ENCODE measurements around the gene SPATA33.
"Not testable (repeated sequence)": the region's sequence is repeated elsewhere in the genome, so short reads cannot be mapped to it uniquely, and the experiment has no call there.

Gene SPATA33

DNA sequence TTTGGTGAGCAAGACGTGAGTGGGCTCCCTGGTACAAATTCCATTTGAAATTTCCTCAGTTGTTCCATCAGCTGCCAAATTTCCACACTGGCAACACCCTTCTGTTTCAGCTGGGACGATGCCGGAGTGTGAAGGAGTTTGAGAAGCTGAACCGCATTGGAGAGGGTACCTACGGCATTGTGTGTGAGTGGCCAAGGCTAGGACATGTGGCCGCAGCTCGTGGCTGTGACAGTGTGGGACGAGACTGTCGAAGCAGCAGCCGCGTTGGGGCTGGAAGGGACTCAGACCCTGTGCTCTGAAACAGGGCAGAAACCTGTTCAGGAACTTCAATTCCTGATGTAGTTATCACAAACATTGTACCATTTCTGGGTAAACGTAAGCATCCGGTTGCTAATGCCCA is 31.5 kb downstream of the SPATA33 start:
- DNase-seq (ENCODE audit: low read depth), result no peak
- no peak overlapping the region for H3K4me3 ChIP-seq (ENCODE audit: low read depth, low read length)
- TF ChIP-seq, protein P1, sequence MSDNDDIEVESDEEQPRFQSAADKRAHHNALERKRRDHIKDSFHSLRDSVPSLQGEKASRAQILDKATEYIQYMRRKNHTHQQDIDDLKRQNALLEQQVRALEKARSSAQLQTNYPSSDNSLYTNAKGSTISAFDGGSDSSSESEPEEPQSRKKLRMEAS (IDR thresholded peaks at IDR 0.05; ENCODE audit: low read depth, low read length), result no peak

DNA sequence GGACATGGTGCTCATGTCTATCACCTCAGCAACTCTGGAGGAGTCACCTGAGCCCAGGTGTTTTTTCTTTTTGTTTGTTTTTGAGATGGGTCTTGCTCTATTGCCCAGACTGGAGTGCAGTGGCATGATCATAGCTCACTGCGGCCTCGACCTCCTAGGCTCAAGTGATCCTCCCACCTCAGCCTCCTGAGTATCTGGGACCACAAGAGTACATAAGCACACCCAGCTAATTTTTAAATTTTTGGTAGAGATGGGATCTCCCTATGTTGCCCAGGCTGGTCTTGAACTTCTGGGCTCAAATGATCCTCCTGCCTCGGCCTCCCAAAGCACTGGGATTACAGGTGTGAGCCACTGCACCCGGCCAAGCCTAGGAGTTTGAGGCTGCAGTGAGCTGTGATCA is 32.0 kb downstream of the SPATA33 start:
- DNase-seq (ENCODE audit: low read depth); H3K4me3 ChIP-seq (ENCODE audit: low read depth, low read length): not testable (repeated sequence)

DNA sequence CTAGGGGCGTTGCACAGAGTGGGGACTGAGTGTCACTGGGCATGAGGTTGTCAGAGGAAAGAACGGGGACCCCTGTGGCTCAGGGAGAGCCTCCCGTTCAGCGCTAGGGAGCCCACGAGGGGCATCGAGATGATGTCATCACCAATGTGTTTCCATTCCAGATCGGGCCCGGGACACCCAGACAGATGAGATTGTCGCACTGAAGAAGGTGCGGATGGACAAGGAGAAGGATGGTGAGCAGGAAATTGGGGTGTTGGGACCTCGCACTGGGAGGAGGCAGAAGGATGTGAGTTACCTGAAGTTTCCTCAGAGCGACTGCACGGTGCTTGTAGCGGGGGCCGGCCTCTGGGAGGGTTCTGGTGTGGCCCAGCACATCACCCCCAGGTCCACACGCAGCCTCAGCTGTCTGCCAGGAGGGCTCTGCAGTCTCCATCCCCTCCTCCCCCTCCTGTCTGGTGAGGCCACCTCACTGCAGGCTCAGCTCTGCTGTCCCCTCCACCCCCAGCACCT is 32.8 kb downstream of the SPATA33 start:
- no peak for DNase-seq (ENCODE audit: low read depth)
- no peak overlapping the region for H3K4me3 ChIP-seq (ENCODE audit: low read depth, low read length)
- no peak for TF ChIP-seq POLR2A (IDR thresholded peaks at IDR 0.05; ENCODE audit: extremely low read depth, insufficient read length)
- no peak for TF ChIP-seq MYC (IDR thresholded peaks at IDR 0.05; ENCODE audit: low read depth, low read length)
- TF ChIP-seq, protein P2, sequence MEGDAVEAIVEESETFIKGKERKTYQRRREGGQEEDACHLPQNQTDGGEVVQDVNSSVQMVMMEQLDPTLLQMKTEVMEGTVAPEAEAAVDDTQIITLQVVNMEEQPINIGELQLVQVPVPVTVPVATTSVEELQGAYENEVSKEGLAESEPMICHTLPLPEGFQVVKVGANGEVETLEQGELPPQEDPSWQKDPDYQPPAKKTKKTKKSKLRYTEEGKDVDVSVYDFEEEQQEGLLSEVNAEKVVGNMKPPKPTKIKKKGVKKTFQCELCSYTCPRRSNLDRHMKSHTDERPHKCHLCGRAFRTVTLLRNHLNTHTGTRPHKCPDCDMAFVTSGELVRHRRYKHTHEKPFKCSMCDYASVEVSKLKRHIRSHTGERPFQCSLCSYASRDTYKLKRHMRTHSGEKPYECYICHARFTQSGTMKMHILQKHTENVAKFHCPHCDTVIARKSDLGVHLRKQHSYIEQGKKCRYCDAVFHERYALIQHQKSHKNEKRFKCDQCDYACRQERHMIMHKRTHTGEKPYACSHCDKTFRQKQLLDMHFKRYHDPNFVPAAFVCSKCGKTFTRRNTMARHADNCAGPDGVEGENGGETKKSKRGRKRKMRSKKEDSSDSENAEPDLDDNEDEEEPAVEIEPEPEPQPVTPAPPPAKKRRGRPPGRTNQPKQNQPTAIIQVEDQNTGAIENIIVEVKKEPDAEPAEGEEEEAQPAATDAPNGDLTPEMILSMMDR (IDR thresholded peaks at IDR 0.05; ENCODE audit: low read depth, low read length), result no peak
- TF ChIP-seq, protein P1 (IDR thresholded peaks at IDR 0.05; ENCODE audit: low read depth, low read length), result no peak

DNA sequence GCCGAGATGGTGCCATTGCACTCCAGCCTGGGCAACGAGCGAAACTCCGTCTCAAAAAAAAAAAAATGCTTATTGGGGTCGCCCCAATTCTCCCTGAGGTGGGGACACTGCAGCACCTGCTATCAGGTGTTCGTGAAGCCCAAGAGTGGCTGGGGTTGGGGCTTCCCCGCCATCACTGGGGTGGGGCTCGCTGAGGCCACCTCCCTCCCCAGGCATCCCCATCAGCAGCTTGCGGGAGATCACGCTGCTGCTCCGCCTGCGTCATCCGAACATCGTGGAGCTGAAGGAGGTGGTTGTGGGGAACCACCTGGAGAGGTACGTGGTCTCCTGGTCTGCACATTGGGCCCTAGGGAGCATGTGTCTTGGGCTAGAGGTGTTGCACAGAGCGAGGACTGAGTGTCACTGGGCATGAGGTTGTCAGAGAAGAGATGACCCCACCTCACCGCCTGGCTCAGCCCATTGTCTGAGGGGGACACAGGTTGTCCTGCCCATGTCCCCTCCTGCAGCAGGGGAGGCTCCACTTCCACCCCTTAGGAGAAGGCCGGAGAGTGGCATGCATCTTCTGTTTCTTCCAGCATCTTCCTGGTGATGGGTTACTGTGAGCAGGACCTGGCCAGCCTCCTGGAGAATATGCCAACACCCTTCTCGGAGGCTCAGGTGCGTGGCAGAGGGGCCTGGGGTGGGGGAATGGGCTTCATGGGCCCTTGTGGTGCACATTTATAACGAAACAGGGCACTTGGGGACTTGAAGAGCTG is 33.8 kb downstream of the SPATA33 start:
- no peak overlapping the region for H3K4me3 ChIP-seq (ENCODE audit: low read depth, low read length)
- DNase-seq (ENCODE audit: low read depth), result no peak
- TF ChIP-seq, protein P1 (IDR thresholded peaks at IDR 0.05; ENCODE audit: low read depth, low read length), result no peak
- no peak for TF ChIP-seq POLR2A (IDR thresholded peaks at IDR 0.05; ENCODE audit: extremely low read depth, insufficient read length)
- TF ChIP-seq, protein P2 (IDR thresholded peaks at IDR 0.05; ENCODE audit: low read depth, low read length), result no peak
- no peak for TF ChIP-seq MYC (IDR thresholded peaks at IDR 0.05; ENCODE audit: low read depth, low read length)

DNA sequence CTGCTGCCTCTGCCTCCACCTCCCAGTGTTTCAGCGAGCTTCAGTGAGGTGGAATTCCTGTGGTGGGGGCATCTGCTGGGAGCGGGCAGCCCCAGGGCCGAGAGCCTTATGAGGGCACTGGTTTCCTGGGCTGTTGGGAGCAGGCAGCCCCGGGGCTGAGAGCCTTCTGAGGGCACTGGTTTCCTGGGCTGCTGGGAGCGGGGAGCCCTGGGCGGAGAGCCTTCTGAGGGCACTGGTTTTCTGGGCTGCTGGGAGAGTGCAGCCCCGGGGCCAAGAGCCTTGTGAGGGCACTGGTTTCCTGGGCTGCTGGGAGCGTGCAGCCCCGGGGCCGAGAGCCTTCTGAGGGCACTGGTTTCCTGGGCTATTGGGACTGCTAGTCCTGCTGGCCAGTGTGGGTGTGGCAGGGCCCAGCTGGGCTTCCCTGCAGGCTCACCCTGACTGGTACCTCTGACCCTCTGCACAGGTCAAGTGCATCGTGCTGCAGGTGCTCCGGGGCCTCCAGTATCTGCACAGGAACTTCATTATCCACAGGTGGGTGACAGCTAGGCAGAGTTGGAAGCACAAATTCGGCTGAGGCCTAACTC is 34.4 kb downstream of the SPATA33 start:
- TF ChIP-seq, protein P2 (IDR thresholded peaks at IDR 0.05; ENCODE audit: low read depth, low read length), result no peak
- no peak for TF ChIP-seq POLR2A (IDR thresholded peaks at IDR 0.05; ENCODE audit: extremely low read depth, insufficient read length)
- TF ChIP-seq MYC (IDR thresholded peaks at IDR 0.05; ENCODE audit: low read depth, low read length), result no peak
- TF ChIP-seq, protein P1 (IDR thresholded peaks at IDR 0.05; ENCODE audit: low read depth, low read length), result no peak

DNA sequence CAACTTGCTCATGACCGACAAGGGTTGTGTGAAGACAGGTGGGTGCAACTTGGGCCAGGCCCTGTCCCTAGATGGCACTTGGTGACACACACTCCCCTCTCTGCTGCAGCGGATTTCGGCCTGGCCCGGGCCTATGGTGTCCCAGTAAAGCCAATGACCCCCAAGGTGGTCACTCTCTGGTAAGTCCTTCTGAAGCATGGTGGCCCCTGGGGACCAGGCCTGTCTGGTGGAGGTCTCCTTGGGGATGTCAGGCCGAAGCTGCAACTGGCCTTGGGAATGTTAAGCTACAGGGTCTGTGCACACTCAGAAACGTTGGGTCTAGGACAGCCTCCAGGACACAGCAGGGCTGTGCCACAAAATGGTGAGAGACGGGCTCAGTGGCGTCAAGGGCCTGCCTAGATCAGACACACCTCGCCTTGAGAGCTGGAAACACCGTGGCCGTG is 35.7 kb downstream of the SPATA33 start:
- DNase-seq (ENCODE audit: low read depth), result no peak
- H3K4me3 ChIP-seq (ENCODE audit: low read depth, low read length), result no peak overlapping the region
- TF ChIP-seq POLR2A (IDR thresholded peaks at IDR 0.05; ENCODE audit: extremely low read depth, insufficient read length), result no peak
- TF ChIP-seq, protein P2 (IDR thresholded peaks at IDR 0.05; ENCODE audit: low read depth, low read length), result no peak
- no peak for TF ChIP-seq MYC (IDR thresholded peaks at IDR 0.05; ENCODE audit: low read depth, low read length)

More for the DNA sequence above, 34.4 kb downstream of the SPATA33 start:
- DNase-seq (ENCODE audit: low read depth), result no peak
- no peak overlapping the region for H3K4me3 ChIP-seq (ENCODE audit: low read depth, low read length)

Data from NB4 (cell line).